GM18870 (cell line): Measurements from ENCODE around the gene RAPGEF1.
"Not testable (repeated sequence)": the region's sequence is repeated elsewhere in the genome, so short reads cannot be mapped to it uniquely, and the experiment has no call there.

ENCODE experiments used
- ATAC-seq: cut with Tn5 transposase; IDR thresholded peaks from one replicate; pipeline ENCODE4 v1.9.1; 2021; ENCODE audit warnings: moderate library complexity; ENCODE audit not compliant: unreplicated experiment

RAPGEF1 gene

DNA sequence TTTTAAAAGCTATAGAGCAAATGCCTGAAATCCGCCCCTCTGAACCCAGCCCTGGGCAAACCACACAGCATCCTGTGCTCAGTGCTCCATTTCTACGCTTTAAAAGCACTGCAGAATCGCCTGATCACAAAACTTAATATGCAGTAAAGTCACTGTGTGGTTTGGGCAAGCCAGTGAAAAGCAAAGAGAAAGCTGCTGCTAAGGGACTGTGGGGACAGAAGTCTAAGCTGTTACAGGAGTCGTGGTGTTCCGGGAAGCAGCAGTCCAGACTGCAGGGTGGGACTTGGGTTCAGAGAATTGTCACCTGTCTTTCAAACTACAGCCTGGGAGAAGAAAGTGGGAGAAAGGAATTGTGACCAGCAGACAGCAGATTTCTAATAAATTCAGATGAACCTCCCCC, 8.2 kb downstream of the RAPGEF1 start:
- no peak for ATAC-seq

DNA sequence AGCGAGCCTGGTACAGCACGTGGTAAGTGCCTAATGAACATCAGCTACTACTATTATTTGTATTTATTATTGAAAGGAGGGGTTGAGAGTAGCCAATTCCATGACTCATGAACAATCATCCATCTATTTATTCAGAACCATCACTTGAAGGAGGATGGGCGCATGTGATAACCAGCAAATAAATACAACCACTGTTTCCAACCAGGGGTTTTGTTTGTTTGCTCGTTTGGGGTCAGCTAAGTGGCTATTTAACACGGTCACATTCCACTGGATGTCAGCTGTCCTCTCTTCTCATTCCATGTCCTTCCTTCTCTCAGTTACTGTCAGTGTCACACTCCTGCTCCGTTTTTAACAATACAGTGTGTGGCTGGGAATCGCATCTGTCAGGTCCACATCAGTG, 8.6 kb downstream of the RAPGEF1 start:
- no peak for ATAC-seq

DNA sequence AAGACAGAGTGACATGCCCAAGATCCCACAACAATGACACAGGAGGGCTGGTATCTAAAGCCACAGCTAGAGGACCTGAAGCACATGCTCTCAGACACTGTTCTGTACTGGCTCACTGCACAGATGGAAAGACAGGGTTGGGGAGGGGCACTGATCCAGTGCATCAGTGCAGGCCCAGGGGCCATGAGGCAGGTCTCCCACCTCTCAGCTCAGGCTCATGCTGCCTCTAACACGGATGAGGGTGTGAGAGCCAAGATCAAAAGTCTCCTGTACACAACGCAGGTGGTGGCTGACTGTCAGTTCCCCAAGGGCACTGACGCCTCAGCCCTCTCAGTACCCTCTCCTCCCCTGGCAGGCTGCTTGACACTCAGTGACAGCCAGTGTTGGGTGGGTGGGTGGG, 10.9 kb downstream of the RAPGEF1 start:
- no peak for ATAC-seq

- ATAC-seq = no peak
Measured at GRCh38 chr9:131728546-131728910, 11.3 kb downstream of the RAPGEF1 start.

DNA sequence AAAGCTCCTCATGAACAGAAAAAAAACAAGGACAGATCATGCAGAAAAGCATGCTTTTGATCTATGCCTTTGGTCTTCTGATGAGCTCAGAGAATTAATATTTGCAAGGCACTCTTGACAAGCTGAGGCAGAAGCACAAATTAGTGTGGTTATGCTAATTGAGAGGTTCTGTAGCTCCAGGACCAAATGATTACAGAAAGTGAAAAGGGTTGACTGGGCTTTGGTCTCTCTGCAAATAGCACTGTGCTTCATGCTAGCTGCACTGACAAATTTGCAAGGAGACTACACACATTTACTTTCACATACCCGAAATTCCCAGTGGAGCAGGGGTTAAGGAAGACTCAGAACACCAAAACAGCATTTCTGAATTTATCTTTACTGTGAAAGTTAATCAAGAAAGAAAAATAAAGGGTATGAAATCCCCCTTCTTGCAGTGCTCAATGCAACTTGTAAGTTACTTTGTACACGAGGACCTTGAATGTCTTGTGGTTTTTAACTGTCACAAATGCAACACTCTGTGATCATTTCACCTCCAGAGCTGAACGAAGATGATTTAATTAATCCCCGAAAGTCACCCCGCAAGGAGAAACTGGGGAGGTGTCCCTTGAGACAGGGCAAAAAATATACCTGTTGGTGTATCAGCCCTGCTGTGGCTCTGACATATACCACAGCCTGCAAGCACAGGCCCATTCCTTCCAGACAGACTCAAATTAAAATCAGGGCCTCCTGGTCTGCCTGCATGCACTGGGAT, 11.9 kb downstream of the RAPGEF1 start:
- no peak for ATAC-seq

- ATAC-seq = no peak
Measured at GRCh38 chr9:131727184-131727759, 12.6 kb downstream of the RAPGEF1 start.

DNA sequence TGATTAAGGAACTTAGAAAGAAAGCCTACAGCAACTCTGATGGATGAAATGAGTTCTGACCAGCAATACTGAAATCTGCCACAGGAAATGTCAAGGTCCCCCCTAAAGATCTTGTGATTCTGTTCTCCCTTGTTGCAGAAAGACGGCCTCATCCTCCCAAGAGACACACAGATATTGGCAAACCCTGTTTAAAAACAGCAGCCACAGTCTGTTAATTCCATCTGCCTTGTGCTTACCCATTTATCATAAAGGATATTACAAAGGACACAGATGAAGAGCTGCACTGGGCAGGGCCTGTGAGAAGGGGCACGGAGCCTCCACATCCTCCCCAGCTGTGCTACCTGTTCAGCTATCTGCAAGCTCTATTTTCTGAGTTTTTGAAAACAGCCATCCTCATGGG, 15.2 kb downstream of the RAPGEF1 start:
- no peak for ATAC-seq

- ATAC-seq = no peak
Measured at GRCh38 chr9:131723632-131724031, 16.2 kb downstream of the RAPGEF1 start.

GRCh38 chr9:131722255-131722654, 17.6 kb downstream of the RAPGEF1 start:
- ATAC-seq = no peak

DNA sequence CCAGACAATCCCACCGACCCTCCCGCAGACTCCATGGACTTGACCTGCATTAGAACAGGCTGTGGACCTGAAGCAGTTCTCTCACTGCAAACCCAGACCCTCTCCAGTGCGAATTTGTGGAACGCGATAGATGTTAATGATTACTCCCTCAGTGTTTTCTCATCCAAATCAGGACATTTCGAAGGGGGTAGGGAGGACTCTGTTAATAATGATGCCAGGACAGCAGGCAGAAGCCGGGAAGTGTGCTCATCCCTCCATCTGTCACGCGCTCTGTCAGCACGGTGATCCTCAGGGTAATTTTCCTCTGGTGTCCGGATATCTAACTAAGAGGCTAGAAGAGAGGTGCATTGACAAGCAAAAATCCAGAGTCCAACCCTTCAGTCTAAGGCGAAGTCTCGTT, 18.8 kb downstream of the RAPGEF1 start:
- ATAC-seq = no peak

GRCh38 chr9:131720330-131720729, 19.5 kb downstream of the RAPGEF1 start:
- no peak for ATAC-seq

DNA sequence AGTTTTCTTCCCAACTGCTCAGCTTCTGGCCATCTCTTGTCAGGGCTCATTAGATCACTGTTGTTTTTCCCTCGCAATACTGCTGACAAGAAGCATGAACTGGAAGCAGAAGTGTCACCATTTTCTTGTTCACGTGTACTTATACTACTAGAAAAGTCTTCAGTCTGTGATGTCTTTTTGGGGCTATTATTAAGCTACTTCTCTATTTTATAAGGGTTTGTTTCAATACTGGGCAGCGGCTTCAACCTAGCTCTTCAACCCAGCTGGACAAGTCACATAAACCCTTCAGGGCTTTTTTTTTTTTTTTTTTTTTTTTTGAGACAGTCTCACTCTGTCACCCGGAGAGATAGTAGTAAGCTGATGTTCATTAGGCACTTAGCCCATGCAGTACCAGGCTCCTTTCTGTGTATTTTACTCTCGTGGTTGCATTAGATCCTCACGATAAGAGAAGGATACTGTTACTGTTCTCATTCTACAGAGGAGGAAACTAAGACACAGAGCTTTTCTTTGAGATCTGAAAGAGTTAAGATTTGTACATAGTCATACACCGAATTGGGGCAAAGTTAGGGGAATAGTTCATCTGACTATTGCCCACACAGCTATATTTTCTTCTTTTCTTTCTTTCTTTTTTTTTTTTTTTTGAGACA, 20.5 kb downstream of the RAPGEF1 start:
- ATAC-seq = no peak

- ATAC-seq = no peak
Measured at GRCh38 chr9:131717719-131718460, 22.0 kb downstream of the RAPGEF1 start.

- ATAC-seq = no peak
Measured at GRCh38 chr9:131715906-131716305, 24.0 kb downstream of the RAPGEF1 start.

DNA sequence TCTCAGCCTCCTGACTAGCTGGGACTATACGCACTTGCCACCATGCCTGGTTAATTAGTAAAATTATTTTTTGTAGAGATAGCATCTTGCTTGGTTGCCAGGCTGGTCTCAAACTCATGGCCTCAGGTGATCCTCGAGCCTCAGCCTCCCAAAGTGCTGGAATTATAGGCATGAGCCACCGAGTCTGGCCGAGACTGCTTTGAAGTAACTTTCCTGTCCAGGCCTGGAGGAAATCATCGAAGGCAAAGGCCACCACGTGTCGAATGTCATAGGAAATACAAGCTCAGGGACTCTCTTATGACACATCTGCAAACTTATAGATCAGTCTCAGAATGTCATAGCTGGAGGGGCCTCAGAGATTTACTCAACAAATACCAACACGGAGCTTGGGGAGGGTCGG, 25.1 kb downstream of the RAPGEF1 start:
- ATAC-seq = no peak

DNA sequence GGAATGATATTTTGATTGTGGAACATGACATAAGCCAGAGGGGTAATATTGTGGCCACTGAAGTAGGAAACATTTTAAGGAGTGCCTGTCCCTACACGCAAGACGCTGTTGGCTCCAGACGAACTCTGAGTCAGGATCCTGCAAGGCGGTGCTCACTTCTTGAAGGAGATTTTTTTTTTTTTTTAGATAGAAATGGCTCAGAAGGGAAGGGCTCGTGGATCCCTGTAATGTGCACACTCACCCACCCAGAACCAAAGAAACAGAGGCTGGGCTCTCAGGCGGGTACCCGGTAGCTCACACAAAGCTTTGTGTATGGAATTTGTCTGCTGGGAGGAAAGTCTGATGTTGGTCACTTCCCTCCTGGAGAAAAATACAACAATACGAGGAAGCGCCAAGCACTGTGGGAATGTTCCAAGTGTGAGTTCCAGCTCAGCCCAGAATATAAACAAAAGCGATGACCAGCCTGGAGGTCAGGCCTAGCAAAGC, 25.7 kb downstream of the RAPGEF1 start:
- no peak for ATAC-seq

DNA sequence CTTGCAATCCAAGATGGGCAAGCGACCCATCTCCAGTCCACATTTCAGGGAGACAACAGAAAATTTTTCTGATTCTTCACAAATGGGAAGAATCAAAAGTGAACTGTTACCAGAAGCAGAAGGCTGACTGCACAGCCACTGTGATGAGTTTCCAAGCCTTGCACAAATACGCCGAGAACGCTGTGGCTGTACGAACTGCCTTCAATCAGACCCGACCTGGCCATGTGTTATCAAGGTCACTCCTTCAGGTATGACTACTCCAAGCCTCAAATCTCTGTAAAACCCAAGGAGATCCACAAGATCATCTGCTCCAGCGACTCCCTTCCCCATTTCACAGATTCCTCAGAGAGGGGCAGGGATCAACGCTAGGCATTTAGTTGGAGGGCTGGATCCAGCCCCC, 26.9 kb downstream of the RAPGEF1 start:
- no peak for ATAC-seq

GRCh38 chr9:131712151-131712716, 27.6 kb downstream of the RAPGEF1 start:
- ATAC-seq = no peak

DNA sequence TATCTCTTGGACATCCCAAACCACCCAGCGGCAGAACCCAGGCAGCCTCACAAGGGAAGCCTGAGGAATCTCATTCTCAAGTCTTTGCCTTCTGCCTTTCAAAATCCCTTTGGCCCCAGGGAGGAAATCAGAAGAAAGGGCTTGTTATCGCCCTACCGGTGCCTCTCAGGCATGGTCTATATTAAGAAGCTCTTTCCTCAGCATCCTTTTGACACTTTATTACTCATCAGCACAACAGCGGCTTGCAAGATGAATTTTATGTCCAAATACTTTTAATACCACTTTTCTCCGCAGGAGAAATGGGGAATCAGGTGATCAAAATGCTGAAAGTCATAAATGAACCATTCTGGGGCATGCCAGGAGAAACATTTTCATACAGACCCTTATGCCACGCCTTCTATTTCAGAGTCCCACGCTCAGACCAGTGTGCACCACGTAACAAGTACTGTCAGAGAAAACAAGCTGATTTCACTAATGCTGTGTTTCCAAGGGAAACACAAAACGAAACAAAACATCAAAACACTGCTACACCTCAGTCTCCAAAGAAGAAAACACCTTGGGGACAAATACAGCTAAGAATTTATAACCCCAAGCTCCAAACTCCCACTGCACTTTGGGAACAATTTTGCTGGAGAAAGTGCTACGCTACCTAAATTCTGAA, 30.0 kb downstream of the RAPGEF1 start:
- peak; percentile 69 for ATAC-seq

DNA sequence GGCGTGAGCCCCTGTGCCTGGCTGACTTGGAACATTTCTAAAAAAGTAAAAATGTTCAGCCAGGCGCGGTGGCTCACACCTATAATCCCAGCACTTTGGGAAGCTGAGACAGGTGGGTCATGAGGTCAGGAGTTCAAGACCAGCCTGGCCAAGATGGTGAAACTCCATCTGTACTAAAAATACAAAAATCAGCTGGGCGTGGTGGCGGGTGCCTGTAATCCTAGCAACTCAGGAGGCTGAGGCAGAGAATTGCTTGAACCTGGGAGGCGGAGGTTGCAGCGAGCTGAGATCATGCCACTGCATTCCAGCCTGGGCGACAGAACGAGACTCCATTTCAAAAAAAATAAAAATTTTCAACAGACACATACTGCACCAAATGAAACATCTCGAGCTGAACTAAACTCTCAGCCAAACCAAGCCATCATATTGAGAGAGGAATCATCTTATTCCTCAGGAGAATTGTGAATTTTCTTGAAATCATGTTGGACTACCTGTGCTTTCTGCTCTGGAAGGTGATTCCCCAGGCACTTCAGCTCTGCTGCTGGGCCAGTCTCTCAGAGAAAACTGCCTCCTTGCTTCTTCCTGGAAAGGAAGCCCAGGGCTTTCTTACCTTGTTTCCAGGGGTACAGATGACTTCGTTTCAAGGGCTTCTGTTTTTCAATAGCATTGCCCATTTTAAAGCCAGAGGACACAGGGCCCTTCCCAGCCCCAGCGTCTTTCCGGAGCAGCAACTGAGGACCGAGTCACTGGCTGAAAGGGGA, 30.7 kb downstream of the RAPGEF1 start:
- ATAC-seq = not testable (repeated sequence)
